HG03565 (cell line): Measurements from ENCODE around the gene HOXB2.

ENCODE experiments used
- ATAC-seq: cut with Tn5 transposase; IDR thresholded peaks from one replicate; pipeline ENCODE4 v1.9.1; 2021; ENCODE audit warnings: mild to moderate bottlenecking, moderate library complexity; ENCODE audit not compliant: unreplicated experiment

Gene HOXB2

DNA sequence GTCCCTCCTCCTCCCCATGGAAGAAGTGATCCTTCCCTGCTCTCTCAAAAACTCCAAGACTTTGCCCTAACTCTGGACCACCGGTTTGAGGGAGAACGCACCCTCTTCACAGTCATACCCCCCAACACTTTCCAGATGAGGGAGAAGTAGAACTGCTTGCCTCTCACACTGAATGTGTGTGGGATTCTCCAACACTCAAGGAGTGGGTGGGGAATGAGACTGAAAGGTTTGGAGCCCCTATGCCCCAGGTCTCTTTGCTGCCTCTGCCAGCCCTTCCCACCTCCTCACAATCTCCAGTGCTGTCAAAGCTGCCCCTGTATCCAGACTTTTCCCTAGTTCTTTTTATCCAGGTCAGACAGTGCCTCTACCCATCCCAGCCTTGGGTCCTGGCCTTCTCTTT lies 21.8 kb upstream of the HOXB2 start:
- no peak for ATAC-seq

DNA sequence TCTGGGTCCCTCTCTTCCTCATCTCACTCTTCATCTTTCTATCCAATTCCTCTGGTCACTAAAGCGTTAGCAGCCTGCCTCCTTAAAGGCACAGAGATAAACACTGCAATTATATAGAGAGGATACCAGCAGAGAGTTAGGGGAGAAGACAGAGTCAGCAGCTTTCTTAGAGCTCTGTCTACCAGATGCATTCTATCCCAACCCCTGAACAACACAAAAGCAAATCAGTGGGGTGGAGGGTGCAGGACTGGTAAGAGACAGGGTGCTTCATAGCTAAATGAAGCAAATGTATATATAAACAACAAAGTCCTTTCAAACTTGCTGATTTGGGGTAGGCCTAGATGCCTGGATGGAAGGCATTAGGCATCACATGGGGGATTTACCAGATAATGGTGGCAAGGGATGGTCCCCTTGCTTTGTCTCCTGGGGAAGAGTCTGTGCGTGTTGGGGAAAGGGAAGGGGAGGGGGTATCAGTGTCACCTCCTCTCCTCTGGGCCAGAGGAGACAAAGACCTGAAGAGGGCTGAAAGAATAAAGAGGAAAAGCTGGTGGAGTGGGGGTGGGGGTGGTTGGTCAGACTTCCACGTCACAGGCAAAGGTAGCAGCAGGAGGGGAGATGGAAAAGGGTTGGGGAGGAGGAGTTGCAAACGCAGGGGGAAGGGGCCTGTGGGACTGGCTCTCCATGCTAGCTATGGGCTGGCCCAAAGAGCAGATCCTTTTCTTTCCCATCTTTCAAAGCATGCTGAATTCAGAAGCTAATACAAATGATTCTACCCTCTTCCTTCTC lies 21.2 kb upstream of the HOXB2 start:
- no peak for ATAC-seq

DNA sequence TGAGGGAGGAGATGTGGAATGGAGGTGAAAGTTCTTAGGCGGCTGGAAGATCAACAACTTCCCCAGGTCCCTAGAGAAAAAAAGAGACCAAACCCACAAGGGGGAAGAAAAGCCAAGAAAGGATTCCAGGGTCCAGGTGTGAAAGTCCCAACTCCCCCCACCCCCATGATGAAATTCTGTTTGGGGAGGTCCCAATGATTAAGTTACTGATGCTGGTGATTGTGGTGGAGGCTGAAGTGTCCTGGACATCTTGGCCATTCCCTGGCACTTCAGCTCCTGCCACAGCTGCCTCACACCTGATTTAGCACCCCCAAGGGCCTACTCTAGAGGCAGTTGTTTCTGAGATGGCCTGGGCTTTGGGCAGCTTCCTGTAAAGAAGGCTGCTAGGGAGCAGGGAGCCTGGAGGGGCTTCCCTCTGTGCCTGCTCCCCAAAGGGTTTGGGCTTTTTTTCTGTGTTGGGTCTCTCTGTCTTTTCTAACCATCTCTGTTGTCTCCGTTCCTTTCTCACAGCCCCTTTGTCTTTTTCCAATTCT lies 20.2 kb upstream of the HOXB2 start:
- ATAC-seq: no peak

DNA sequence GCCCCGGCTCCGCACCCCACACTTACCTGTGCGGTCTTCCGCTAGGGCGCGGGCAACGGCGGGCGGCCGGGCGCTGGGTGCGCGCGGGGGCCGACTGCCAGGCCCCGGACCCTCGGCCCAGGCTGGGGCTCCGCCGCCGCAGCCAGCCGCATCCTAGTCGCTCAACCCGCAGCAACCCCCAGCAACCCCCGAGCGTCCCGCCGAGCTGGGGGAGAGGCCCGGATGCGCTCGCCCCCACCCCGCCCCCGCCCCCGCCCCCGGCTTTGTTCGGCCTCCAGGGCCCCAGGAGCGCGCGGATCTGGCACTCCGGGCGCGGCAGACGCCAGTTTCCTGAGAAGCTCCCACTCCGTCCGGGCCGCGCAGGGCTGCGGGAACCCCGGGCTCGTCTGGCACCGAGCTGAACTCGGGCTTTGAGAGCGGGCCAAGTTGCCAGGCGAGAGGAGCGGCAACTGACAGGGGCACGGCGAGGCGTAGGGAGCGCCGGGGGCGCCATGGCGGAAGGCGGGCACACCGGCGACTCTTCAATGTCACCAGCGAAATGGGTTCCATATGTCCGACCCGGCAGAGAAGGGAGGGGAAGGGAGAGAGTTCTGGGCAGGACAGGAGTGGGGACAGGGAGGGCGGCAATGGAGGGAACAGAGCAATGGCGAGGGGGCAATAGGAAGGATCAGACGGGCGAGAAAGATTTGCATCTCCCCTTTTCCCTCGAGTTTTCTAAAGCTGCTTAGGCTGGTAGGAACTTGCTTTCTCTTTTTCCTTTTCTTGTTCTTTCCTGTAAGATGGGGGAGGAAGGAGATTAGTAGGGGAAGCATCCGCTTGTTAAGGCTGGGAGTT lies 19.5 kb upstream of the HOXB2 start:
- ATAC-seq: no peak

DNA sequence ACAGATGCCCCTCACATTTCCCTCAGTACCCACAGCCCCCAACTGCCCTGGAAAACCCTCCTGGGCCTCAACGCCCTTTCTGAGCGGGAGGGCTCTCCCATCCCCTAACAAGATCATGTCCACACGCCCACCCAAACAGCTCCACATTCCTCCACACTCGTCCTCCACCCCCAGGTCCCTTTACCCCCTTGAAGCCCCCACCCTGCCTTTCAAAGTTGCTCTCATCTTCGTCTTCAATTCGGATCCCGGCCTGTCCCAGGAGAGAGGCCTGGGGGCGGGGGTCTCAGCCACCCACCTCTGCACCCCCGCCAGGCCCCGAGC lies 18.9 kb upstream of the HOXB2 start:
- no peak for ATAC-seq

DNA sequence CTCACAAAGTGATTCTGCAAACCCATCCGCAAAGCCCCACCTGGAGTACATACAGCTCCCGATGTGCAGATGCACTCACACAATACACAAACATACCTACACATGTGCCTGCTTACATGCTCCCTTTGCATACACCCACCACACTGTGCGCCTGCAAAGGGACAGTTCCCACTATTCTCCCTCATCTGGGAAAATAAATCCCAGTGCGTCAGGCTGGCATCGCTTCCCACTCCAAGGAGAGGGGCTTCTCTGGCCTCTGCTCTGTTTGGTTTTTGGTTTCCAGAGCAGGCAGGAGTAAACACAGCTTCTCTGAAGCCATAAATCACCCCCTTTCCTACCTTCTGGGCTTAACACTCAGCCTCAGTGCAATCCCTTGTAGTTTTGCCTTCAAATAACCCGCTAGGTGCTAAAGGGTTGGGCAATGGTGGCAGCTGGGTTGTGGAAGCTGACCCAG lies 18.5 kb upstream of the HOXB2 start:
- no peak for ATAC-seq

DNA sequence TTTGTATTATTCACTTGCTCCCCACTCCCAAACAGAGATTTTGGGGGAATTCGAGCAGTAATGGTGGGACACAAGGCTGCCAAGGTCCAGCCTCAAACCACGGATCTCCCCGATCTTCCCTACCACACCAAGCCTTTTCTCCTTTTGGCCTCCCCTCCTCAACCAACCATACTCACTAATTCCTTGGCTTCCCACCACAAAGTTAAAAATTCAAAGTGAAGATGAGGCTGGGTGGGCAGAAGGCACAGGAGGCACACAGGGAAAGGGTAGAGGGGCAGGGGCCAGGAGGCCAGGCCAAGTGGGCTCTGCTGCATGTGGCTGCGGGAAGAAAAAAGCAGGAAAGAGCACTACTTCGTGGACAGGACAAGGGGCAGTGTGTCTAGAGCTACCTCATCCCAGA lies 18.0 kb upstream of the HOXB2 start:
- ATAC-seq: no peak

DNA sequence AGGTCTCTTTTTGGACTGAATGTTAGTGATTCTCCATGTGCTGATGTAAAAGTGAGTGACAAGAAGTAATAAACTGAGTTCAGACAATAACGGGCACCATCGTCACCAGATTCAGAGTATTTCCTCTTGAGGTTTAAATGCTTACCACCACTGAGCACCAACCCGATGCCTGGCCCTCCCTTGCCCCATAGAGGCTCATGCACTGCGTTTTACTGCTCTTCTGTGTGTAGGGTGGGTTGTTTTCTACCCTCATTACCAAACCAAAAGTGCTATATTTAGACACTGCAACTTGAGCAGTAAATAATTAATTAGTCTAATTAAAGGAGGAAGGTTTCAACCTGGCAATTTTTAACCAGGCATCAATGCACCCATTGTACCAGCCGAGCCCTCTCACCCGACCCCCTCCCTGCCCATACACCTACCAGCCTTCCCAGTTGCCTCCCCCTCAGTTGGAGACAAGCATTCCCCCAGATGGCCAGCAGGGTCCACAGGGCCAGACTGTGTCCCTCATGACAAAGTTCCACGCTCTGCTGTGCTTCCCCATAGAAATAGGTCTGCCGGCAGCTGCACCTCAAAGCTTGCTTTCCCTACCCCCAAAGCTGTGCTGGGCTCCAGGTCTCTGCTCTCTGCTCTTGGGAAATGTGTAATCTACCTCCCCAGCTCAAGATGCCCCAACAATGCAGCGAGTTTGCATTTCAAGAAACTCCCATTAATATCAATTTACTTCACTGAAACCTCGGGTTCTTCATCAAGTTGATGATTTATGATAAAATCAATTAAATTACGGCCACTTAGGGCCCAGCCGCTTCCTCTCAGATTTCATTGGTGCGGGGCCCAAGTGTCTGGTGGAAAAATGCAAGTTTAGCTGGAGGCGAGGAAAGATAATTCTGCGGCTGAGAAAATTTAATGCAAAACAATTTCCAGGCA lies 17.2 kb upstream of the HOXB2 start:
- ATAC-seq: no peak

DNA sequence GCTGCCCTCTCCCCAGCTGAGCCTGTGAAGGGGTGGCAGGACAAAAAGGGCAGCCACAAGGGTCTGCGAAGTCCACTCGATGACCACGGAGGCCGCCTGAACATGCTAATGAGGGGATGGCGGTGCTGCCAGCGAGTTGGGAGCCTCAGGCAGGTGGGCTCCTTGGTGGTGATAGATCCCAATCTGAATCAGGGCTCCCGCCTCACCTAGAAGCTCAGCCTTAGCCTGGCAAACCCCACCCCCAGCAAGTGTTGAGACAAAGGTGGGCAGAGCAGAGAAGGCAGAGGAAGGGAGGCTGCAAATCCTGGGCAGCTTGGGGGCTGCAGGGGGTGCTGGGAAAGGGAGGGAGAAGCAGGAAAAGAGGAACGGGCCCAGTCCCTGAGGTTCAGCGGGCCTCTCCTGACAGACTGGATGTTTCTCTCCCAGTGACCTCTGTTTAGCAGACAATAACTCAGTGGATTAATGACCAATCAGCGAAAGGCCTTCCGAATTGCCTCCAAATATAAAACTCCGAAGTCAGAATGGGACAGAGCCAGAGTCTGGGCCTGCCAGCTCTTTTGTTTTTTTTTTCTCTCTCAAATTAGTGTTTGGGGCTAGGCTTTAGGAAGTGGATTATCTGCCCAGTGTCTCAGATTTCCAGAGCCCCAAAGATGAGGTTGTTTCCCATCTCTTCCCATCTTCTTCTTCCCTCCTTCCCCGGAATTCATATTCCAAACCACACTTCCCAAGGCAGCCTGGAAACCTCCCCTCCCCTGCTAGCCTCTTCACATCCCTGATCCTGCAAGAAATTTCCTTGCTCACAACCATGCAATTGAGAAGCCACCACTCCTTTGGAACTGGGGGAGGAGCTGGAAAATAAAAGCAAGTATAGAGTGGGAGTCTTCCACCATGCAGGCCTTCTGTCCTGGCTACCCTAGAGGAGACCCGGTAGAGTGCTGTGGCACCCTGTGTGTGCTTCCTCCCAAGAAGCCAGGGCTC lies 15.2 kb upstream of the HOXB2 start:
- no peak for ATAC-seq

DNA sequence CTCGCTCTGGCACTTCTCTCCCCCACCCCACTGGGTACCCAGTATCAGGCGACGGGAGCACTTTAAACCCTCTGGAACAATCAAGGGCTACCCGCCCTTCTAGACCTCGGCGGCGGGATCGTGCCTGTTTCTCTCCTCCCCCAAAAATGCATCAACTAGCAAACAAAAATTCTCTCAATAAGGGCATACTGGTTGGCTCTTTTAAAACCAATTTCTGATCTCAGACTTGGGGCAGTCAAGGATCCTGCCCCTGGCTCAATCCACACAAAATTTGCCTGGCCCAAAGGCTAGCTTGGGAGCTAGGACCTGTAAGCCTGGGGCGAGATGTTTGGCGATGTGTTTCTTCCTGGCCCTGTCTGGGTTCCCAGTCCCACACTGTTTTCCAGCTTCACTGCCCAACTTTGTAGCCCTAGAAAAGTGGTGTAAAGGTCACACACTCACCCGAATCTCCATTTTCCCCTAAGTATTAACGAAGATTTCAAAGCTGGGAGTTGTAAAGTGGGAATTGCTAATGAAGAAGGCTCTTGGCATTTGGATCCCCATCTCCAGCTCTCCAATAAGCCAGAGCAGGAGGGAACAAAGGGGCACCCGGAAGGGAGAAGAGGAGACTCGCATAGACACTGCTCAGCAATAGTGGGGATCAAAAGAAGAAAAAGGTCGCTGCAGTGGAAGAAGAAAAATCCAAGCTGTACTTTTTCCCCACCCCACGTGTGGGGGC lies 14.4 kb upstream of the HOXB2 start:
- ATAC-seq: no peak

DNA sequence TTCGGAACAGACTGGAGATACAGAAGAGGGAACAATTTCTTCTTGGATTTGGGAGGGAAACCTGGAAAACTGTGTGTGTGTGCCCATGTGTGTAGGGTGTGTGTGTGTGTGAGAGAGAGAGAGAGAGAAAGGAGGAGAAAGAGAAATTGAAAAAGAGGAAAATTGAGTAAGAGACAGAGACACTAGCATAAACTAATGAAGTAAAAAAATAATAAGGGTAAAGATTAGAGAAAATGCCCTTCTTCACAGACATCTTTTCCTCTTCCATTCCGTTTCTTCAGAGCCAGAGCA lies 13.9 kb upstream of the HOXB2 start:
- no peak for ATAC-seq

DNA sequence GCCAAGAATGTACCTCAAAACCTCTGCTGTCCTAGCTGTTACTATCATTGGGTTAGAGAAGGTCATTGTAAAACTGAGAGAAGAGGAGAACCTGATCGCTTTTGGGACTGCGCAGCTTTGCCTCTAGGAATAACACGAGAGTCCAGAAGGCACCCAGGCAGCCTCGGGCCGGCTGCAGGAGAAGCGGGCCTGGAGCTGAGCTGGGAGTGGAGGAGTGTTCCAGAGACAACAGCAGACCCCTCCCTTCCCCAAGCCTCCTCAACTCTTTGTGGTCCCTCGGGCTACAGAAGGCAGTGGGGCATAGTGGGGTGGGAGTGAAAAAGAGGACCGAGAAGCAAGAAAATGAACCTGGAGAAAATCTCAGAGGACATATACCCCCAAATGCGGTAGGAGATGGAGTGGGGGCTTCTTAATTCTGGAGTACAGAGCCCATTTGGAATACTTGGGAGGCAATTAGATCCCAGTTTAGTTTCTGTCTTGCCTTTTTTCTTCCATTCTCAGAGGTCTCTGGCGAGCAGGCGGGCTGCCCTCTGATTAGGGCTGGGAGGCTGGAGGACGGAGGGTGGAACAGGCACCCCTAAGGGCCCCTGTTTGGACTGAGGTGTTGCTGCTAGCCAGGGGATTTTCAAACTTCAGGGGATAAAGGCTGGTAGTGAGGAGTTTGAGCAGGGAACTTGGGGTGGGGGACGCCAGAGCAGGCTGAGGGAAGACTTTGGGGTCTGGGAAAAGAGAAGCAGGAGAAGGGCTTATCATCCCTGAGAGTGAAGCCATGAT lies 13.3 kb upstream of the HOXB2 start:
- ATAC-seq: no peak

DNA sequence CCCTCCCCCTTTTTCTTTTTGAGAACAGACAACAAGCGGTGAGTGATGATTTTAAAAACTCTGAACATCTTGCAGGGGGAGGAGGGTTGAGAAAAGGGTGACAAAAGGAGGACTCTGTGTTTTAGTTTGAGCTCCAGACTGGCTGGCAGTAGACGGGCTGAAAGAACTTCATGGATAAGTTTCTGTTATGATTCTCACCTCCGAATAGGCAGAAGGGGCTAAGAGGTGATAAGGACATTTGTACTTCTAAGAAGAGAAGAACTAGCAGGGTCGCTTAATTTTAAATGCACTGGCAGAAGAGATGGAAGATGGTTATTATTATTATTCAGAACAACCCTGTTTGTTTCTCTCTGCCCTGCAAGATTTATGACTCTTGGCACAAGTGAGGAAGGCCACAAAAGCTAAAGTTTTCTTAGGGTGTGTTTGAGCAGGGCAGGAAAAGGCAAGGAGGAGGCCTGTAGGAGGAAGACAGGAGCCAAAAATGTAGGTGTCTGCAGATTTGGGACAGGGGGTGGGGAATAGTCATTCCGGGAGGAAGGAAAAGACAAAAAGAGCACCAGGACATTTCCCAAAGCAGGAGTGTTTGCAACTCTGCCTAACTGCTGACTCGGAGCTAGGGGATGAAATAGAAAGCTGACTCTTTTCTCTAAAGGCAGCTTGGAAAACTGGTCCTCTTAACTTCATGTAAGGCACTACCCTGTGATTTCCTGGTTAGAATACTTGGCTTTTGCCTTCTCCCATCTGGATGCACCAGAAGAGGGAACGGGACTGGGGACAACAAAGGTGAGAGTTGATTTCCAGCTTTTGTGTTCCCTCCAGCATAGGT lies 11.9 kb upstream of the HOXB2 start:
- ATAC-seq: no peak

DNA sequence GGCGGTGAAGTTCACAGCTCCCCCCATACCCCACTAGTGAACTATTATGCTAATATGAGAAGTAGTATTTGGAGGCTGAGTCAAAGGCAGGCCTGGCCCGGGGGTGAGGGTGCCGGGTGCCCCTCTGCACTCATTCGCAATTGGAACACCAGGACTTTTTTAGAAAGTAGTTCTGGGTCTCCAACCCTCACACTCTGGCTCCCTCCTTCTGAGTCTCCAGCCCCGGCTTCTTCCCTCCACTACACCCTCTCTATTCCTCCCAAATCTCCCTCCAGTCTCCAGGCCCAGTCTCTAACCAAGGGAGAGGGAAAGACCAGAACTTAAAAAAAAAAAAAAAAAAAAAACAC lies 11.3 kb upstream of the HOXB2 start:
- no peak for ATAC-seq

DNA sequence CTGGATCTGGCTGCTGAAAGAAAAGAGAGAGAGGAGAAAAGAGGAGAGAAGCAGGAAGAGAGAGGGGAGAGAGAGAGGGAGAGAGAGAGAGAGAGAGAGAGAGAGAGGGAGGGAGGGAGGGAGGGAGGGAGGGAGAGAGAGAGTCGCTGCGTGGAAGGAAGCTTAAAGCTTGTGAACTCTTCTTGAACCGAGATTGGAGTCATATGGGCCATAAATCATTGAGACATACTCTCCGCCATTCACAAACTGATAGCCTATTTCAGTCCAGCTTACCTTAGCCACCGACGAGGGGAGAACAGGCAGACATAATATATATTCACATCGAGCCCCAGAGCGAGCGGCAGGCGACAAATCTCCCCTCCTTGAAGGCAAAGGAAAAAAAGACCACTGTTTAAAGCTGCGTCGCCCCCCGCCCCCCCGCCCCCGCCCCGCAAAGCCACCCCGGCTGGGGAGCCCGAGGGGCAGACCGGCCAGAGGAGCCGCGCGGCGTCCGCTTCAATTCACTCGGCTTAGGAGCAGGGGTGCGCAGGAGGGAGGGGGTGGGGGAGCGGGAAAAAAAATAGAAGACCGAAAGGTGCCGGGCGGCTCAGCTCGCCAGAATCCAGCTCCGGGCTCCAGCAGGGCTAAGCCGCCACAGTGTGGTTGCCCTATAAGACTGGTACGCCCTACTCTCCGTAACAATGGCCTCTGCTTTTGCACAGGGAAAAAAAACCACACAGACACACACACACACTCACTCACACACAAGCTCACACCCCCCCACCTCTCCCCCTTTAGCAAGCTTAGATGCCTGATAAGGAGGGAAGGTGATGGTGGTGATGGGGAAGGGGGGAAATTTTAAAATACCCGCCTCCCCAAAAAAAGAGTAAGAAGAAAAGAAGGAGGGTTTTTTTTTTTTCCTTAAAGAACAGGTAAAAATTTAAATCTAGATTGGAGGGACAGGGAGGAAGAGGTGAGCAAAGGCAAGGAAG lies 10.6 kb upstream of the HOXB2 start:
- no peak for ATAC-seq

DNA sequence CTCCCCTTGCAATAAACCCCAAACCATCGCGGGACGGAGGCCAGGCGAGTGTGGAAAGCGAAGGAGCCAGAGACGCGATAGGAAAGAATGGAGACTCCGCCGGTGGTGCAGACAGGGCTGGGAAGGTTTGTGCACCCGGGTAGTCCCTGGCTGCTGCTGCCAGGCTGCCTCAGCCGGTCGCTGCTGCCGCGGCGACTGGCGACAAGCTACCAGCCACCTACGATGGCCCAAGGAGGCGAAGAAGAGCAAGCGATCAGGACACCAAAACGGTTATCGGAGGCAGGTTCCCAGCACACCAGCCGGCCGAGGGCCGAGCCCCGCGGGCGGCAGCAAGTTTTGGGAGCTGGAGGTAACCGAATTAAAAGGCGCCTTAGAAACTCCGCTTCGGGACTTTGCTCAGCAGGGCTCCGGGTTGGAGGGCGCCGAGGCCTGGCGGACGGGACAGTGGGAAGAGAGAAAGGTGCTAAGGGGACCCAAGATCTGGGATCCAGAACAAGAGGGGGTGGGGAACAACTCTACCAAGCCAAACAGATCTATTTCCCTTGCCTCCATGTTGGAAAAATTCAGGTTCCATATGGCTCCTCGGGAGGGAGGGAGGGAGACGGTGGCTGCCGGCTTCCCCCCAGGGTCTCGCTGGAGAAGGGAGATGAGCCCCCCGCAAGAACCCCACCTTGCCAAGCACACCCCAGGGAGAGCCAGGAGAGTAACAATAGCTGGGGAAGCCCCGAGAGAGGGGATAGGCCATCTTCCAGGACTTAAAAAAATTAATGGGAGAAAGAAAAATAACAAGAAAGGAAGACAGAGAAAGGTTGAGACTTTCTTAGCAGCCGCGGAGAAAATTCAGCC lies 9.7 kb upstream of the HOXB2 start:
- no peak for ATAC-seq
